Measurements from ENCODE around the gene PLA2G2A.
A peak's percentile ranks its signal among the peaks of the same experiment; 100 is the strongest.
"Not testable (repeated sequence)": the region's sequence is repeated elsewhere in the genome, so short reads cannot be mapped to it uniquely, and the experiment has no call there.

Gene PLA2G2A

GRCh38 chr1:19979494-19979977 lies at the start of gene PLA2G2A:
Gene PLA2G2A (minus strand): TSS chr1:19979618. CDS start chr1:19978773, 845 bp downstream.
- H3K4me1 ChIP-seq (ENCODE audit: control insufficient read depth, insufficient read depth, low read length): peaks cover 14% of the 10 kb centered on the region
- H3K27ac ChIP-seq (ENCODE audit: low read length): no peak within 1 kb of the TSS
- no peaks in the 10 kb centered on the region for H3K36me3 ChIP-seq (ENCODE audit: control insufficient read depth in 2 of 2, insufficient read depth in 2 of 2, low read length in 2 of 2)
- no peak within 1 kb of the TSS for H3K9ac ChIP-seq (ENCODE audit: low read length in 2 of 2)
- peak within 1 kb of the TSS in 1 of 2 donors; percentile 8 for H3K4me3 ChIP-seq (ENCODE audit: low read length in 2 of 2)
- peaks cover 0 to 4% of the 10 kb centered on the region in 2 donors for H3K27me3 ChIP-seq (ENCODE audit: control insufficient read depth in 1 of 2, insufficient read depth in 2 of 2, low read length in 2 of 2)
- H3K9me3 ChIP-seq (ENCODE audit: control insufficient read depth in 2 of 2, low read length in 2 of 2): no peaks in the 10 kb centered on the region

GRCh38 chr1:20028726-20029125 lies 49.3 kb upstream of the PLA2G2A start:
- Histone ChIP-seq H3K36me3 (ENCODE audit: control insufficient read depth in 2 of 2, insufficient read depth in 2 of 2, low read length in 2 of 2) (no peaks in the 10 kb centered on the region), H3K27me3 (ENCODE audit: control insufficient read depth in 1 of 2, insufficient read depth in 2 of 2, low read length in 2 of 2) (peaks cover 3 to 6% of the 10 kb centered on the region in 2 donors), H3K4me3 (ENCODE audit: low read length in 2 of 2) (no peak overlapping the region), H3K9me3 (ENCODE audit: control insufficient read depth in 2 of 2, low read length in 2 of 2) (no peaks in the 10 kb centered on the region), H3K4me1 (ENCODE audit: control insufficient read depth, insufficient read depth, low read length) (no peaks in the 10 kb centered on the region), H3K9ac (ENCODE audit: low read length in 2 of 2) (no peak overlapping the region), H3K27ac (ENCODE audit: low read length) (no peak overlapping the region)

GRCh38 chr1:20028125-20028524 lies 48.7 kb upstream of the PLA2G2A start:
- Histone ChIP-seq H3K27me3 (ENCODE audit: control insufficient read depth in 1 of 2, insufficient read depth in 2 of 2, low read length in 2 of 2) (peaks cover 3 to 6% of the 10 kb centered on the region in 2 donors), H3K4me1 (ENCODE audit: control insufficient read depth, insufficient read depth, low read length) (no peaks in the 10 kb centered on the region), H3K4me3 (ENCODE audit: low read length in 2 of 2) (no peak overlapping the region), H3K27ac (ENCODE audit: low read length) (no peak overlapping the region), H3K9ac (ENCODE audit: low read length in 2 of 2) (no peak overlapping the region), H3K36me3 (ENCODE audit: control insufficient read depth in 2 of 2, insufficient read depth in 2 of 2, low read length in 2 of 2) (no peaks in the 10 kb centered on the region), H3K9me3 (ENCODE audit: control insufficient read depth in 2 of 2, low read length in 2 of 2) (peaks cover 0 to 4% of the 10 kb centered on the region in 2 donors)

- no peak overlapping the region for H3K9ac ChIP-seq (ENCODE audit: low read length in 2 of 2)
- no peak overlapping the region for H3K27ac ChIP-seq (ENCODE audit: low read length)
- H3K4me1 ChIP-seq (ENCODE audit: control insufficient read depth, insufficient read depth, low read length): no peaks in the 10 kb centered on the region
- peaks cover 0 to 7% of the 10 kb centered on the region in 2 donors for H3K9me3 ChIP-seq (ENCODE audit: control insufficient read depth in 2 of 2, low read length in 2 of 2)
- peaks cover 0 to 2% of the 10 kb centered on the region in 2 donors for H3K27me3 ChIP-seq (ENCODE audit: control insufficient read depth in 1 of 2, insufficient read depth in 2 of 2, low read length in 2 of 2)
- no peak overlapping the region for H3K4me3 ChIP-seq (ENCODE audit: low read length in 2 of 2)
- H3K36me3 ChIP-seq (ENCODE audit: control insufficient read depth in 2 of 2, insufficient read depth in 2 of 2, low read length in 2 of 2): no peaks in the 10 kb centered on the region
Observed at GRCh38 chr1:20017741-20018140, 38.3 kb upstream of the PLA2G2A start.

- Histone ChIP-seq H3K36me3 (ENCODE audit: control insufficient read depth in 2 of 2, insufficient read depth in 2 of 2, low read length in 2 of 2) (no peaks in the 10 kb centered on the region), H3K27me3 (ENCODE audit: control insufficient read depth in 1 of 2, insufficient read depth in 2 of 2, low read length in 2 of 2) (peaks cover 0 to 6% of the 10 kb centered on the region in 2 donors), H3K4me1 (ENCODE audit: control insufficient read depth, insufficient read depth, low read length) (no peaks in the 10 kb centered on the region), H3K4me3 (ENCODE audit: low read length in 2 of 2) (no peak overlapping the region), H3K9me3 (ENCODE audit: control insufficient read depth in 2 of 2, low read length in 2 of 2) (peaks cover 0 to 7% of the 10 kb centered on the region in 2 donors), H3K9ac (ENCODE audit: low read length in 2 of 2) (no peak overlapping the region), H3K27ac (ENCODE audit: low read length) (no peak overlapping the region)
Observed at GRCh38 chr1:20014153-20014552, 34.7 kb upstream of the PLA2G2A start.

- Histone ChIP-seq H3K4me3 (ENCODE audit: low read length in 2 of 2) (no peak overlapping the region), H3K27me3 (ENCODE audit: control insufficient read depth in 1 of 2, insufficient read depth in 2 of 2, low read length in 2 of 2) (peaks cover 0 to 6% of the 10 kb centered on the region in 2 donors), H3K4me1 (ENCODE audit: control insufficient read depth, insufficient read depth, low read length) (no peaks in the 10 kb centered on the region), H3K36me3 (ENCODE audit: control insufficient read depth in 2 of 2, insufficient read depth in 2 of 2, low read length in 2 of 2) (no peaks in the 10 kb centered on the region), H3K9ac (ENCODE audit: low read length in 2 of 2) (no peak overlapping the region), H3K9me3 (ENCODE audit: control insufficient read depth in 2 of 2, low read length in 2 of 2) (no peaks in the 10 kb centered on the region), H3K27ac (ENCODE audit: low read length) (no peak overlapping the region)
Observed at GRCh38 chr1:20010016-20010415, 30.6 kb upstream of the PLA2G2A start.

- H3K9me3 ChIP-seq (ENCODE audit: control insufficient read depth in 2 of 2, low read length in 2 of 2): no peaks in the 10 kb centered on the region
- no peak overlapping the region for H3K4me3 ChIP-seq (ENCODE audit: low read length in 2 of 2)
- no peaks in the 10 kb centered on the region for H3K36me3 ChIP-seq (ENCODE audit: control insufficient read depth in 2 of 2, insufficient read depth in 2 of 2, low read length in 2 of 2)
- peaks cover 0 to 6% of the 10 kb centered on the region in 2 donors for H3K27me3 ChIP-seq (ENCODE audit: control insufficient read depth in 1 of 2, insufficient read depth in 2 of 2, low read length in 2 of 2)
- no peak overlapping the region for H3K27ac ChIP-seq (ENCODE audit: low read length)
- no peaks in the 10 kb centered on the region for H3K4me1 ChIP-seq (ENCODE audit: control insufficient read depth, insufficient read depth, low read length)
- no peak overlapping the region for H3K9ac ChIP-seq (ENCODE audit: low read length in 2 of 2)
Observed at GRCh38 chr1:20009212-20009611, 29.8 kb upstream of the PLA2G2A start.

GRCh38 chr1:20008391-20008841 lies 29.0 kb upstream of the PLA2G2A start:
- no peaks in the 10 kb centered on the region for H3K36me3 ChIP-seq (ENCODE audit: control insufficient read depth in 2 of 2, insufficient read depth in 2 of 2, low read length in 2 of 2)
- no peaks in the 10 kb centered on the region for H3K9me3 ChIP-seq (ENCODE audit: control insufficient read depth in 2 of 2, low read length in 2 of 2)
- no peak overlapping the region for H3K9ac ChIP-seq (ENCODE audit: low read length in 2 of 2)
- H3K4me1 ChIP-seq (ENCODE audit: control insufficient read depth, insufficient read depth, low read length): no peaks in the 10 kb centered on the region
- no peak overlapping the region for H3K4me3 ChIP-seq (ENCODE audit: low read length in 2 of 2)
- H3K27me3 ChIP-seq (ENCODE audit: control insufficient read depth in 1 of 2, insufficient read depth in 2 of 2, low read length in 2 of 2): peaks cover 0 to 6% of the 10 kb centered on the region in 2 donors
- H3K27ac ChIP-seq (ENCODE audit: low read length): no peak overlapping the region

GRCh38 chr1:19998823-19999222 lies 19.4 kb upstream of the PLA2G2A start:
- H3K27ac ChIP-seq (ENCODE audit: low read length): not testable (repeated sequence)

GRCh38 chr1:19990689-19991088 lies 11.3 kb upstream of the PLA2G2A start:
- H3K4me1 ChIP-seq (ENCODE audit: control insufficient read depth, insufficient read depth, low read length): no peaks in the 10 kb centered on the region
- no peaks in the 10 kb centered on the region for H3K36me3 ChIP-seq (ENCODE audit: control insufficient read depth in 2 of 2, insufficient read depth in 2 of 2, low read length in 2 of 2)
- no peaks in the 10 kb centered on the region for H3K9me3 ChIP-seq (ENCODE audit: control insufficient read depth in 2 of 2, low read length in 2 of 2)
- H3K27me3 ChIP-seq (ENCODE audit: control insufficient read depth in 1 of 2, insufficient read depth in 2 of 2, low read length in 2 of 2): peaks cover 3 to 4% of the 10 kb centered on the region in 2 donors
- H3K27ac ChIP-seq (ENCODE audit: low read length): no peak overlapping the region
- no peak overlapping the region for H3K9ac ChIP-seq (ENCODE audit: low read length in 2 of 2)
- no peak overlapping the region for H3K4me3 ChIP-seq (ENCODE audit: low read length in 2 of 2)

More at GRCh38 chr1:19998823-19999222, 19.4 kb upstream of the PLA2G2A start:
- not testable (repeated sequence) for H3K27me3 ChIP-seq (ENCODE audit: control insufficient read depth in 1 of 2, insufficient read depth in 2 of 2, low read length in 2 of 2); H3K9ac ChIP-seq (ENCODE audit: low read length in 2 of 2); H3K4me1 ChIP-seq (ENCODE audit: control insufficient read depth, insufficient read depth, low read length); H3K4me3 ChIP-seq (ENCODE audit: low read length in 2 of 2); H3K9me3 ChIP-seq (ENCODE audit: control insufficient read depth in 2 of 2, low read length in 2 of 2); H3K36me3 ChIP-seq (ENCODE audit: control insufficient read depth in 2 of 2, insufficient read depth in 2 of 2, low read length in 2 of 2)

GRCh38 chr1:19990182-19990582 lies 10.8 kb upstream of the PLA2G2A start:
- H3K9me3 ChIP-seq (ENCODE audit: control insufficient read depth in 2 of 2, low read length in 2 of 2); H3K36me3 ChIP-seq (ENCODE audit: control insufficient read depth in 2 of 2, insufficient read depth in 2 of 2, low read length in 2 of 2); H3K27ac ChIP-seq (ENCODE audit: low read length); H3K27me3 ChIP-seq (ENCODE audit: control insufficient read depth in 1 of 2, insufficient read depth in 2 of 2, low read length in 2 of 2); H3K4me3 ChIP-seq (ENCODE audit: low read length in 2 of 2); H3K9ac ChIP-seq (ENCODE audit: low read length in 2 of 2); H3K4me1 ChIP-seq (ENCODE audit: control insufficient read depth, insufficient read depth, low read length): not testable (repeated sequence)
